HepG2 (cell line): ENCODE data around the gene SH2D3A. TPM values are rescaled to one million over a fixed set of nuclear protein-coding genes. Genes with fewer than 3 reads are reported as not detected.

Experiments used
- AKAP8 ChIP-seq: sonication (generic); formaldehyde crosslinking; IDR thresholded peaks from 2 replicates; pipeline ENCODE4 v1.5.1; 2020; ENCODE audit warnings: mild to moderate bottlenecking, missing genetic modification reagents
- DBP ChIP-seq: sonication (generic); formaldehyde crosslinking; IDR thresholded peaks from 2 replicates; pipeline ENCODE4 v1.4.0; 2020; ENCODE audit warnings: missing genetic modification reagents; ENCODE audit errors: not compliant biosample characterization
- GABPA ChIP-seq, 2 experiments: IDR thresholded peaks; 2 replicates each; pipeline ENCODE4 v1.6.1; 2011 to 2016; ENCODE audit warnings: low read depth in 2 of 2, low read length in 1 of 2, missing biosample characterization in 1 of 2, missing genetic modification characterization in 1 of 2
- LCORL ChIP-seq, 2 experiments: fragments of 450-650 bp in 1 of 2; sonication (generic) in 1 of 2; formaldehyde crosslinking in 1 of 2; IDR thresholded peaks; 2 replicates each; pipeline versions ENCODE4 v1.5.0 to v1.6.1; 2017 to 2020; ENCODE audit warnings: antibody characterized with exemption in 1 of 2, missing genetic modification reagents in 1 of 2
- NR2C2 ChIP-seq: sonication (generic); formaldehyde crosslinking; IDR thresholded peaks from 2 replicates; pipeline ENCODE4 v1.4.0; 2020; ENCODE audit warnings: missing genetic modification reagents, mild to moderate bottlenecking, moderate library complexity, borderline replicate concordance
- NR2F1 ChIP-seq, 2 experiments: fragments of 450-650 bp in 1 of 2; formaldehyde crosslinking in 1 of 2; IDR thresholded peaks; 2 replicates each; pipeline versions ENCODE4 v1.5.0 to v1.6.1; 2016 to 2020; ENCODE audit warnings: mild to moderate bottlenecking in 1 of 2, missing compliant biosample characterization in 1 of 2, missing genetic modification reagents in 1 of 2, moderate library complexity in 1 of 2
- PHB2 ChIP-seq: fragments of 450-650 bp; IDR thresholded peaks from 2 replicates; pipeline ENCODE4 v1.6.1; 2018; ENCODE audit not compliant: partially characterized antibody
- RELA ChIP-seq: sonication (generic); formaldehyde crosslinking; IDR thresholded peaks from 2 replicates; pipeline ENCODE4 v1.4.0; 2020; ENCODE audit warnings: missing genetic modification reagents
- RNF2 ChIP-seq: fragments of 450-650 bp; conservative IDR thresholded peaks from 2 replicates; pipeline ENCODE4 v1.6.1; 2016; ENCODE audit warnings: low read depth
- SMAD9 ChIP-seq: sonication (generic); formaldehyde crosslinking; IDR thresholded peaks from 2 replicates; pipeline ENCODE4 v1.5.1; 2020; ENCODE audit warnings: mild to moderate bottlenecking, missing genetic modification reagents
- TFE3 ChIP-seq: IDR thresholded peaks from 2 replicates; pipeline ENCODE4 v1.6.1; 2016
- ZBTB40 ChIP-seq, 2 experiments: fragments of 450-650 bp in 1 of 2; sonication (generic) in 1 of 2; formaldehyde crosslinking in 1 of 2; IDR thresholded peaks; 2 replicates each; pipeline versions ENCODE4 v1.6.1 to v1.8.0; 2016 to 2022; ENCODE audit warnings: antibody characterized with exemption in 1 of 2, mild to moderate bottlenecking in 1 of 2, missing genetic modification reagents in 1 of 2
- ZNF460 ChIP-seq: sonication (generic); formaldehyde crosslinking; IDR thresholded peaks from 2 replicates; pipeline ENCODE4 v1.5.1; 2020; ENCODE audit warnings: missing genetic modification reagents, mild to moderate bottlenecking, borderline replicate concordance
- ZNF546 ChIP-seq: sonication (generic); formaldehyde crosslinking; conservative IDR thresholded peaks from 2 replicates; pipeline ENCODE4 v1.8.1; 2023; ENCODE audit warnings: mild to moderate bottlenecking, missing genetic modification reagents
- polyA plus RNA-seq, 8 experiments: library from polyadenylated mRNA; depleted of rRNA in 3 of 8; stranded (reverse) in 7 of 8; unstranded in 1 of 8; fragments of >200 nt; fragmentation: Illumina TruSeq in 4 of 8; extraction: Trizol in 4 of 8; gene quantifications; 2 replicates each; pipeline versions ENCODE4 v1.2.1 to v1.2.3, GENCODE V29; 2011 to 2016; ENCODE audit warnings: low read depth in 4 of 8, missing spikeins in 1 of 8, mixed read lengths in 1 of 8; ENCODE audit not compliant: insufficient read depth in 1 of 8
- total RNA-seq, 5 experiments: library from RNA; depleted of rRNA; stranded (reverse); fragments of >200 nt; fragmentation: Illumina TruSeq; extraction: Trizol; gene quantifications; 2 replicates each; pipeline ENCODE4 v1.2.3, GENCODE V29; 2016; ENCODE audit warnings: low read depth in 1 of 5

SH2D3A gene
- total and polyA plus RNA-seq, 2 of the 13 experiments (the other 11 are each of a cell fraction or from before 2014, with no cell fraction given), result 1.0 to 2.2 TPM

GRCh38 chr19:6720369-6721137 is 46.7 kb downstream of the SH2D3A start, which contains the start of gene C3 (continued):
- TF ChIP-seq TFE3 (peak; percentile 73; the same call in 1 of the 2 replicates), NR2C2 (CRISPR knock-in tag) (peak; percentile 95), SMAD9 (CRISPR knock-in tag) (no peak), GABPA (IDR thresholded peaks at IDR 0.05; ENCODE audit: low read depth, low read length) (no peak), GABPA (CRISPR knock-in tag; IDR thresholded peaks at IDR 0.05; ENCODE audit: low read depth) (no peak), PHB2 (no peak), NR2F1 (CRISPR knock-in tag; IDR thresholded peaks at IDR 0.05) (peak; percentile 99), ZBTB40 (IDR thresholded peaks at IDR 0.05) (no peak), ZBTB40 (CRISPR knock-in tag; IDR thresholded peaks at IDR 0.05) (peak; percentile 73; the same call in 1 of the 2 replicates), RELA (CRISPR knock-in tag) (peak; percentile 100), AKAP8 (CRISPR knock-in tag) (no peak), ZNF546 (CRISPR knock-in tag) (0 out of 2 replicates have a peak, but pooled peaks have one; percentile 72), DBP (CRISPR knock-in tag) (peak; percentile 29), RNF2 (no peak), ZNF460 (CRISPR knock-in tag) (peak; percentile 60; the same call in 1 of the 2 replicates), LCORL (IDR thresholded peaks at IDR 0.05) (0 out of 2 replicates have a peak, but pooled peaks have one; percentile 49), LCORL (CRISPR knock-in tag; IDR thresholded peaks at IDR 0.05) (peak; percentile 98)
